SK-N-SH treated with all-trans-retinoic acid at 6 μM for 48 hours (cell line): ENCODE results near the gene DOK4.

ENCODE experiments used
- ATAC-seq: fragments of 200-7000 bp; cut with Tn5 transposase; 3 replicates; pipeline ENCODE4 v1.9.1; 2020; ENCODE audit warnings: mild to moderate bottlenecking, moderate library complexity
- ARNTL ChIP-seq: fragments of 450-650 bp; formaldehyde crosslinking; IDR thresholded peaks from 2 replicates; pipeline ENCODE4 v1.5.0; 2020; ENCODE audit warnings: low read depth, mild to moderate bottlenecking, moderate library complexity, borderline replicate concordance
- BACH2 ChIP-seq: fragments of 250-450 bp; sonication (Bioruptor Pico); IDR thresholded peaks from 2 replicates; pipeline ENCODE4 v1.9.0; 2021; ENCODE audit warnings: mild to moderate bottlenecking, borderline replicate concordance
- CSDC2 ChIP-seq: fragments of 250-450 bp; sonication (Bioruptor Pico); IDR thresholded peaks from 2 replicates; pipeline ENCODE4 v1.5.0; 2020; ENCODE audit warnings: mild to moderate bottlenecking, moderate library complexity
- GLIS3 ChIP-seq: fragments of 250-450 bp; sonication (Bioruptor Pico); IDR thresholded peaks from 2 replicates; pipeline ENCODE4 v1.5.0; 2020; ENCODE audit warnings: mild to moderate bottlenecking, moderate library complexity
- ISL1 ChIP-seq: fragments of 250-450 bp; sonication (Bioruptor Pico); IDR thresholded peaks from 2 replicates; pipeline ENCODE4 v2.1.2; 2022; ENCODE audit warnings: mild to moderate bottlenecking, moderate library complexity
- OSR1 ChIP-seq: fragments of 250-450 bp; sonication (Bioruptor Pico); IDR thresholded peaks from 2 replicates; pipeline ENCODE4 v1.8.0; 2022; ENCODE audit warnings: moderate library complexity, mild to moderate bottlenecking, inconsistent platforms
- PPARA ChIP-seq: fragments of 250-450 bp; sonication (Bioruptor Pico); IDR thresholded peaks from 2 replicates; pipeline ENCODE4 v1.5.0; 2020; ENCODE audit warnings: mild to moderate bottlenecking, borderline replicate concordance
- SNAI2 ChIP-seq: fragments of 250-450 bp; sonication (Bioruptor Pico); IDR thresholded peaks from 2 replicates; pipeline ENCODE4 v1.5.0; 2020; ENCODE audit warnings: mild to moderate bottlenecking, moderate library complexity
- TCF4 ChIP-seq: fragments of 250-450 bp; sonication (Bioruptor Pico); IDR thresholded peaks from 2 replicates; pipeline ENCODE4 v1.8.0; 2021; ENCODE audit warnings: mild to moderate bottlenecking, moderate library complexity, borderline replicate concordance
- ZC3H10 ChIP-seq: fragments of 250-450 bp; sonication (Bioruptor Pico); IDR thresholded peaks from 2 replicates; pipeline ENCODE4 v1.5.1; 2021; ENCODE audit warnings: mild to moderate bottlenecking, moderate library complexity
- ZFP3 ChIP-seq: fragments of 250-450 bp; sonication (Bioruptor Pico); IDR thresholded peaks from 2 replicates; pipeline ENCODE4 v1.5.0; 2020; ENCODE audit warnings: mild to moderate bottlenecking, moderate library complexity
- ZFP30 ChIP-seq: fragments of 450-650 bp; formaldehyde crosslinking; IDR thresholded peaks from 2 replicates; pipeline ENCODE4 v1.5.0; 2022; ENCODE audit warnings: mild to moderate bottlenecking, moderate library complexity
- ZNF565 ChIP-seq: fragments of 450-650 bp; formaldehyde crosslinking; conservative IDR thresholded peaks from 2 replicates; pipeline ENCODE4 v1.5.0; 2020; ENCODE audit warnings: low read depth, mild to moderate bottlenecking, moderate library complexity
- ZNF70 ChIP-seq: fragments of 450-650 bp; formaldehyde crosslinking; IDR thresholded peaks from 2 replicates; pipeline ENCODE4 v1.5.0; 2020; ENCODE audit warnings: mild to moderate bottlenecking, moderate library complexity
- TF ChIP-seq, protein P1 (sequence below): fragments of 250-450 bp; sonication (Bioruptor Pico); IDR thresholded peaks from 2 replicates; pipeline ENCODE4 v1.8.0; 2021; ENCODE audit warnings: low read depth, mild to moderate bottlenecking, moderate library complexity, borderline replicate concordance
- TF ChIP-seq, protein P2 (sequence below): fragments of 250-450 bp; sonication (Bioruptor Pico); IDR thresholded peaks from 2 replicates; pipeline ENCODE4 v1.8.0; 2020; ENCODE audit warnings: mild to moderate bottlenecking, moderate library complexity, borderline replicate concordance
- TF ChIP-seq, protein P3 (sequence below): fragments of 250-450 bp; sonication (Bioruptor Pico); IDR thresholded peaks from 2 replicates; pipeline ENCODE4 v1.5.0; 2020; ENCODE audit warnings: mild to moderate bottlenecking, moderate library complexity
- TF ChIP-seq, protein P4 (sequence below): fragments of 250-450 bp; sonication (Bioruptor Pico); IDR thresholded peaks from 2 replicates; pipeline ENCODE4 v1.5.1; 2020; ENCODE audit warnings: low read depth, mild to moderate bottlenecking, moderate library complexity
- TF ChIP-seq, protein P5 (sequence below): fragments of 250-450 bp; sonication (Bioruptor Pico); IDR thresholded peaks from 2 replicates; pipeline ENCODE4 v1.5.1; 2021; ENCODE audit warnings: mild to moderate bottlenecking, moderate library complexity

DOK4 gene

DNA sequence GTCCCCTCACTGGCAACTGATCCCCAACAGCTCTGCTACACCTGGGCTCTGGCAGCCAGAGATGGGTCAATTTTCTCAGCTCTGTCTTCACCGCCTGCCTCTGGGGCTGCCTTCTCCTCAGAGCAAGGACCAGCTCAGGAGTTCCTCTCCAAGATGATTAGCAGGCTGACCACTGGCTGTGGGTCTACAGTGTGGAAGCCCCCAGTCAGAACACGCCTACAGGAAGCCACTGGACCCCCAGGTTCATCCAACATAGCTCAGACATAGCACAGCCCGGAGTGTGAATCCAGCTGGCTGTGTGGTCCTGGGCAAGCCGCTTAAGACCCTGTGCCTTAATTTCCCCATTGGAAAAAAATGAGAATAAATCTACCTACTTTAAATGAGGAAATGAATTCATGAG is 4.9 kb downstream of the DOK4 start:
- ATAC-seq, result no peak
- TF ChIP-seq OSR1 (CRISPR knock-in tag) (no peak), SNAI2 (CRISPR knock-in tag) (no peak), ISL1 (CRISPR knock-in tag) (no peak), GLIS3 (no peak), CSDC2 (CRISPR knock-in tag) (no peak), ZNF565 (CRISPR knock-in tag) (no peak), ZNF70 (CRISPR knock-in tag) (no peak), TCF4 (CRISPR knock-in tag) (no peak), PPARA (CRISPR knock-in tag) (no peak), ZFP30 (no peak), BACH2 (no peak)
- TF ChIP-seq, protein P1, sequence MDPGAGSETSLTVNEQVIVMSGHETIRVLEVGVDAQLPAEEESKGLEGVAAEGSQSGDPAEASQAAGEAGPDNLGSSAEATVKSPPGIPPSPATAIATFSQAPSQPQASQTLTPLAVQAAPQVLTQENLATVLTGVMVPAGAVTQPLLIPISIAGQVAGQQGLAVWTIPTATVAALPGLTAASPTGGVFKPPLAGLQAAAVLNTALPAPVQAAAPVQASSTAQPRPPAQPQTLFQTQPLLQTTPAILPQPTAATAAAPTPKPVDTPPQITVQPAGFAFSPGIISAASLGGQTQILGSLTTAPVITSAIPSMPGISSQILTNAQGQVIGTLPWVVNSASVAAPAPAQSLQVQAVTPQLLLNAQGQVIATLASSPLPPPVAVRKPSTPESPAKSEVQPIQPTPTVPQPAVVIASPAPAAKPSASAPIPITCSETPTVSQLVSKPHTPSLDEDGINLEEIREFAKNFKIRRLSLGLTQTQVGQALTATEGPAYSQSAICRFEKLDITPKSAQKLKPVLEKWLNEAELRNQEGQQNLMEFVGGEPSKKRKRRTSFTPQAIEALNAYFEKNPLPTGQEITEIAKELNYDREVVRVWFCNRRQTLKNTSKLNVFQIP (CRISPR knock-in tag), result no peak
- TF ChIP-seq, protein P2, sequence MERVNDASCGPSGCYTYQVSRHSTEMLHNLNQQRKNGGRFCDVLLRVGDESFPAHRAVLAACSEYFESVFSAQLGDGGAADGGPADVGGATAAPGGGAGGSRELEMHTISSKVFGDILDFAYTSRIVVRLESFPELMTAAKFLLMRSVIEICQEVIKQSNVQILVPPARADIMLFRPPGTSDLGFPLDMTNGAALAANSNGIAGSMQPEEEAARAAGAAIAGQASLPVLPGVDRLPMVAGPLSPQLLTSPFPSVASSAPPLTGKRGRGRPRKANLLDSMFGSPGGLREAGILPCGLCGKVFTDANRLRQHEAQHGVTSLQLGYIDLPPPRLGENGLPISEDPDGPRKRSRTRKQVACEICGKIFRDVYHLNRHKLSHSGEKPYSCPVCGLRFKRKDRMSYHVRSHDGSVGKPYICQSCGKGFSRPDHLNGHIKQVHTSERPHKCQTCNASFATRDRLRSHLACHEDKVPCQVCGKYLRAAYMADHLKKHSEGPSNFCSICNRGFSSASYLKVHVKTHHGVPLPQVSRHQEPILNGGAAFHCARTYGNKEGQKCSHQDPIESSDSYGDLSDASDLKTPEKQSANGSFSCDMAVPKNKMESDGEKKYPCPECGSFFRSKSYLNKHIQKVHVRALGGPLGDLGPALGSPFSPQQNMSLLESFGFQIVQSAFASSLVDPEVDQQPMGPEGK (CRISPR knock-in tag), result no peak
- TF ChIP-seq, protein P3, sequence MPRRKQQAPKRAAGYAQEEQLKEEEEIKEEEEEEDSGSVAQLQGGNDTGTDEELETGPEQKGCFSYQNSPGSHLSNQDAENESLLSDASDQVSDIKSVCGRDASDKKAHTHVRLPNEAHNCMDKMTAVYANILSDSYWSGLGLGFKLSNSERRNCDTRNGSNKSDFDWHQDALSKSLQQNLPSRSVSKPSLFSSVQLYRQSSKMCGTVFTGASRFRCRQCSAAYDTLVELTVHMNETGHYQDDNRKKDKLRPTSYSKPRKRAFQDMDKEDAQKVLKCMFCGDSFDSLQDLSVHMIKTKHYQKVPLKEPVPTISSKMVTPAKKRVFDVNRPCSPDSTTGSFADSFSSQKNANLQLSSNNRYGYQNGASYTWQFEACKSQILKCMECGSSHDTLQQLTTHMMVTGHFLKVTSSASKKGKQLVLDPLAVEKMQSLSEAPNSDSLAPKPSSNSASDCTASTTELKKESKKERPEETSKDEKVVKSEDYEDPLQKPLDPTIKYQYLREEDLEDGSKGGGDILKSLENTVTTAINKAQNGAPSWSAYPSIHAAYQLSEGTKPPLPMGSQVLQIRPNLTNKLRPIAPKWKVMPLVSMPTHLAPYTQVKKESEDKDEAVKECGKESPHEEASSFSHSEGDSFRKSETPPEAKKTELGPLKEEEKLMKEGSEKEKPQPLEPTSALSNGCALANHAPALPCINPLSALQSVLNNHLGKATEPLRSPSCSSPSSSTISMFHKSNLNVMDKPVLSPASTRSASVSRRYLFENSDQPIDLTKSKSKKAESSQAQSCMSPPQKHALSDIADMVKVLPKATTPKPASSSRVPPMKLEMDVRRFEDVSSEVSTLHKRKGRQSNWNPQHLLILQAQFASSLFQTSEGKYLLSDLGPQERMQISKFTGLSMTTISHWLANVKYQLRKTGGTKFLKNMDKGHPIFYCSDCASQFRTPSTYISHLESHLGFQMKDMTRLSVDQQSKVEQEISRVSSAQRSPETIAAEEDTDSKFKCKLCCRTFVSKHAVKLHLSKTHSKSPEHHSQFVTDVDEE (CRISPR knock-in tag), result no peak

DNA sequence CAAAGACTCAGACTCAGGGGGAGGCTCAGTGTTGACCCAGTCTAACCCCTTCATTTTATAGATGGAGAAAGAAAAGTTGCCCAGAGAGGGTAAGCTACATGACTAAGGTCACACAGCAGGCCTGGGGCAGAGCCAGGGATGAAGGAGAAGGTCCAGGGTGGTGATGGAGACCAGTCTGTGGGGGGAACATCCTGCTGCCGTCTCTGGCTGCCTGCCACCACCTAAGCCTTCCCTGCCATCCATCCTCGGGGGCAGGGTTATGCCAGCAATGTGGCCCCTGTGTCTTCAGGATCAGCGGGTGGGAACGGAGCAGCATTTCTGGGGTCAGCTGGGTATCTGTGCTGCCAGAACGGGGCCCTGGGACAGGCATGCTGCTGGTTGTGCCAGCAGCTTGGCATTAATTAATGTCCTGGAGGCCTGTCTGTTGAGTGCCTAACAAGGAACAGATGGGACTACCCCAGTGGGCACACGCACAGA is 5.5 kb downstream of the DOK4 start:
- ATAC-seq, result no peak; the same call in 2 of the 3 replicates
- TF ChIP-seq SNAI2 (CRISPR knock-in tag) (no peak), ZC3H10 (CRISPR knock-in tag) (no peak), ZFP3 (CRISPR knock-in tag) (no peak), OSR1 (CRISPR knock-in tag) (no peak), TCF4 (CRISPR knock-in tag) (peak; percentile 22; the same call in 1 of the 2 replicates)

DNA sequence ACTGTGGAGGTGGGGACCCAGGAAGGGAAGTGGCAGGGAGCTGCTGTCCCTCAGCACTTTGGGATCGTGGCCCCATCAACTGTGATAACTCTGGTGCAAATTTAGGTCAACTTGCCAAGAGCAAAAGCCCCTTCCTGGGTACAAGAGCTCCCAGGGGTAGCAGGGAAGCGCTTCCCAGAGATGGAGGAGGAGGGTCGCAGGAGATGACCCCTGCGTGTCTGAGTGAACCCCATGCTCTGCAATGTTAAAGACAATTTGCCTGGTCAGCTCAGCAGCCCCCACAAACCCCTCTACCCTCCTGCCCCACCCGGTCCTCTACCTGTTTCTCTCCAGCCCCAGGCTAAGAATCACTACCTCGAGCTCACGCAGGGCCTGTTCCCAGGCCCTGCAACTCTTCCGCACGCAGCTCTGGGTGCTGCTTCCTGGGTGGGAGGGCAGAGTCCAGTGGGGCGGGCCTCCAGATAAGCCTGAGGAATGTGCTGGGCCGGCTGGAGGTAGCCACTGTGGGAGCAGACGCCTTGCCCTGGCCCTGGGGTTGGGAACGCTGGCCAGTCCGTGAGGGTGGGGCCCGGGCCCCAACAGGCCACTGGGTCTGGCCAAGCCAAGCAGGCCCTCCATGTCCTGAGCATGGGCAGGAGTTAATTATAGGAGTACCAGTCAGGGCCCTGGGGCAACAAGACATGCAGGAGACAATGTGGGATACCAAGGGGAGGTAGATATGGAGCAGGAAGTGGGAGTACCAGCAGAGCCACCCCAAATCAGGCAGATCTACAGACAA is 6.1 kb downstream of the DOK4 start:
- TF ChIP-seq, protein P4, sequence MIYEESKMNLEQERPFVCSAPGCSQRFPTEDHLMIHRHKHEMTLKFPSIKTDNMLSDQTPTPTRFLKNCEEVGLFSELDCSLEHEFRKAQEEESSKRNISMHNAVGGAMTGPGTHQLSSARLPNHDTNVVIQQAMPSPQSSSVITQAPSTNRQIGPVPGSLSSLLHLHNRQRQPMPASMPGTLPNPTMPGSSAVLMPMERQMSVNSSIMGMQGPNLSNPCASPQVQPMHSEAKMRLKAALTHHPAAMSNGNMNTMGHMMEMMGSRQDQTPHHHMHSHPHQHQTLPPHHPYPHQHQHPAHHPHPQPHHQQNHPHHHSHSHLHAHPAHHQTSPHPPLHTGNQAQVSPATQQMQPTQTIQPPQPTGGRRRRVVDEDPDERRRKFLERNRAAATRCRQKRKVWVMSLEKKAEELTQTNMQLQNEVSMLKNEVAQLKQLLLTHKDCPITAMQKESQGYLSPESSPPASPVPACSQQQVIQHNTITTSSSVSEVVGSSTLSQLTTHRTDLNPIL, result no peak
- no peak for TF ChIP-seq ZFP30
- TF ChIP-seq, protein P5, sequence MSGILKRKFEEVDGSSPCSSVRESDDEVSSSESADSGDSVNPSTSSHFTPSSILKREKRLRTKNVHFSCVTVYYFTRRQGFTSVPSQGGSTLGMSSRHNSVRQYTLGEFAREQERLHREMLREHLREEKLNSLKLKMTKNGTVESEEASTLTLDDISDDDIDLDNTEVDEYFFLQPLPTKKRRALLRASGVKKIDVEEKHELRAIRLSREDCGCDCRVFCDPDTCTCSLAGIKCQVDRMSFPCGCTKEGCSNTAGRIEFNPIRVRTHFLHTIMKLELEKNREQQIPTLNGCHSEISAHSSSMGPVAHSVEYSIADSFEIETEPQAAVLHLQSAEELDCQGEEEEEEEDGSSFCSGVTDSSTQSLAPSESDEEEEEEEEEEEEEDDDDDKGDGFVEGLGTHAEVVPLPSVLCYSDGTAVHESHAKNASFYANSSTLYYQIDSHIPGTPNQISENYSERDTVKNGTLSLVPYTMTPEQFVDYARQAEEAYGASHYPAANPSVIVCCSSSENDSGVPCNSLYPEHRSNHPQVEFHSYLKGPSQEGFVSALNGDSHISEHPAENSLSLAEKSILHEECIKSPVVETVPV (CRISPR knock-in tag), result no peak
- TF ChIP-seq OSR1 (CRISPR knock-in tag), result no peak
- no peak for TF ChIP-seq BACH2
- no peak for TF ChIP-seq TCF4 (CRISPR knock-in tag)
- no peak for TF ChIP-seq ZNF565 (CRISPR knock-in tag)
- no peak for TF ChIP-seq ZC3H10 (CRISPR knock-in tag)
- TF ChIP-seq ARNTL (CRISPR knock-in tag), result no peak
- TF ChIP-seq, all 23 proteins: peak for 0
- ATAC-seq, result peak; percentile 48
